Measurements from ENCODE around the gene LRRC1.

LRRC1 gene

GRCh38 chr6:53896196-53896595 lies 101.4 kb downstream of the LRRC1 start:
- DNase-seq, result no peak

GRCh38 chr6:53898026-53898795 lies 103.4 kb downstream of the LRRC1 start:
- no peak for DNase-seq

- no peak for DNase-seq
These were observed 104.7 kb downstream of the LRRC1 start for GRCh38 chr6:53899512-53899911.

- DNase-seq, result no peak
These were observed 108.6 kb downstream of the LRRC1 start for GRCh38 chr6:53903357-53903756.

- DNase-seq, result no peak
These were observed 111.3 kb downstream of the LRRC1 start for GRCh38 chr6:53906103-53906502.

GRCh38 chr6:53906842-53907241 lies 112.0 kb downstream of the LRRC1 start:
- no peak for DNase-seq

- DNase-seq, result no peak
These were observed 116.0 kb downstream of the LRRC1 start for GRCh38 chr6:53910834-53911233.

- no peak for DNase-seq
These were observed 117.9 kb downstream of the LRRC1 start for GRCh38 chr6:53912661-53913060.

- DNase-seq, result no peak
These were observed 118.5 kb downstream of the LRRC1 start for GRCh38 chr6:53913286-53913685.

- no peak for DNase-seq
These were observed 120.4 kb downstream of the LRRC1 start for GRCh38 chr6:53915026-53915691.

GRCh38 chr6:53916804-53917463 lies 122.1 kb downstream of the LRRC1 start:
- DNase-seq, result no peak

- no peak for DNase-seq
These were observed 122.6 kb downstream of the LRRC1 start for GRCh38 chr6:53917464-53917842.

GRCh38 chr6:53918854-53919510 lies 124.2 kb downstream of the LRRC1 start:
- DNase-seq, result no peak

- no peak for DNase-seq
These were observed 125.1 kb downstream of the LRRC1 start for GRCh38 chr6:53919881-53920360.

- no peak for DNase-seq
These were observed 126.1 kb downstream of the LRRC1 start for GRCh38 chr6:53920881-53921280.

- DNase-seq, result no peak
These were observed 126.8 kb downstream of the LRRC1 start for GRCh38 chr6:53921639-53922038.

- no peak for DNase-seq
These were observed 127.8 kb downstream of the LRRC1 start for GRCh38 chr6:53922539-53922981.

- no peak for DNase-seq
These were observed 129.5 kb downstream of the LRRC1 start for GRCh38 chr6:53924277-53924676.

GRCh38 chr6:53924821-53925422 lies 130.1 kb downstream of the LRRC1 start:
- DNase-seq, result no peak

GRCh38 chr6:53925891-53926290 lies 131.1 kb downstream of the LRRC1 start:
- no peak for DNase-seq

GRCh38 chr6:53926505-53926904 lies 131.7 kb downstream of the LRRC1 start:
- no peak for DNase-seq

GRCh38 chr6:53928641-53929040 lies 133.8 kb downstream of the LRRC1 start:
- DNase-seq, result no peak
